NCI-H345 (cell line): ENCODE results near the gene MYO1D.

ENCODE experiments used
- DNase-seq: peaks from one replicate; lab custom pipeline; 2025; lab: John Stamatoyannopoulos, UW

MYO1D gene

DNA sequence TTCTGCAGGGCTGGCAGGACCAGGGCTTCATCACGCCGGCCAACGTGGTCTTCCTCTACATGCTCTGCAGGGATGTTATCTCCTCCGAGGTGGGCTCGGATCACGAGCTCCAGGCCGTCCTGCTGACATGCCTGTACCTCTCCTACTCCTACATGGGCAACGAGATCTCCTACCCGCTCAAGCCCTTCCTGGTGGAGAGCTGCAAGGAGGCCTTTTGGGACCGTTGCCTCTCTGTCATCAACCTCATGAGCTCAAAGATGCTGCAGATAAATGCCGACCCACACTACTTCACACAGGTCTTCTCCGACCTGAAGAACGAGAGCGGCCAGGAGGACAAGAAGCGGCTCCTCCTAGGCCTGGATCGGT is 388.8 kb downstream of the MYO1D start:
- no peak for DNase-seq

DNA sequence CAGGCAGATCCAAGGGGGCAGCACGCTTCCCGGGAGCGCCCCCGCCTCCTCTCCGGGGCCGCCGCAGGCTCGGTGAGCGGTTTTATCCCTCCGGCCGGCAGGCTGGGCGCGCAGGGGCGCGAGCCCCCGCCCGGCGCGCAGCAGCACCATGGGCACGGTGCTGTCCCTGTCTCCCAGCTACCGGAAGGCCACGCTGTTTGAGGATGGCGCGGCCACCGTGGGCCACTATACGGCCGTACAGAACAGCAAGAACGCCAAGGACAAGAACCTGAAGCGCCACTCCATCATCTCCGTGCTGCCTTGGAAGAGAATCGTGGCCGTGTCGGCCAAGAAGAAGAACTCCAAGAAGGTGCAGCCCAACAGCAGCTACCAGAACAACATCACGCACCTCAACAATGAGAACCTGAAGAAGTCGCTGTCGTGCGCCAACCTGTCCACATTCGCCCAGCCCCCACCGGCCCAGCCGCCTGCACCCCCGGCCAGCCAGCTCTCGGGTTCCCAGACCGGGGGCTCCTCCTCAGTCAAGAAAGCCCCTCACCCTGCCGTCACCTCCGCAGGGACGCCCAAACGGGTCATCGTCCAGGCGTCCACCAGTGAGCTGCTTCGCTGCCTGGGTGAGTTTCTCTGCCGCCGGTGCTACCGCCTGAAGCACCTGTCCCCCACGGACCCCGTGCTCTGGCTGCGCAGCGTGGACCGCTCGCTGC is 389.3 kb downstream of the MYO1D start:
- DNase-seq = no peak

DNA sequence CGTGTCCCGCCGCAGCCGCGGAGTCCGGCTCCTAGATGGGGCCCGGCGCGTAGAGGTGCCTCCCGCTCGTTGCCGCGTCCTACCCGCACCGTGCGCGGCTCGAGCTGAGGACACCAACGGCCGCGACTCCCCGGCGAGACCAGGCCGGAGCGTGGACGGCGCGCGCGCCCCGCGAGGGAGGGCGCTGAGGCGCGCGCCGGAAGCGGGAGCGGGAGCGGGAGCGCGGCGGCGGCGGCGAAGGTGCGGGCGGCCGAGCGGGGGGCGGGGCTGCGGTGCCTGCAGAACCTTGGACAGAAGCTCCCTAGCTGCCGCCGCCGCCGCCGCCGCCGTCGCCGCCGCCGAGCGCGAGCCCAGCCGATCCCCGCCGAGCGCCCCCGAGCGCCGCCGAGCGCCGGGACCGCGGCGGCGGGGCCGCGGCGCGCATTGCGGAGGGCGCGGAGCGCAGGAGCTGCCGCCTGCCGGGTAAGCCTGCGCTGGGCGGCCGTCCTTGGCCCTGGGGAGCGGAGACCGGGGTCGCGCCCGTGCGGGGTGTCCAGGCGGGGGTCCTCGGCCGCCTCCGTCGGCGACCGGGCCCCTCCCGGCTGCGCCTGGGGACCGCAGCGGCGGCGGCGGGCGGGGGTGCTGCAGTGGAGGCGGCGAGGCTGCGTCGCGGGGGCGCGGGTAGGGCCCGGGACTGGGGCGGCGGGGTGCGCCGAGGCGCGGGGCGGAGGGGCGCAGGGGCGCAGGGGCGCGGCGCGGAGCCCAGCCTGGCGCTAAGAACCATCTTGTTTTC is 390.0 kb downstream of the MYO1D start, which contains the start of gene CDK5R1:
CDK5R1 (plus strand) TSS at position 293 of the 772 bp plus-strand sequence. CDS start 628 bp downstream, outside the sequence.
- DNase-seq = peak; percentile 85

DNA sequence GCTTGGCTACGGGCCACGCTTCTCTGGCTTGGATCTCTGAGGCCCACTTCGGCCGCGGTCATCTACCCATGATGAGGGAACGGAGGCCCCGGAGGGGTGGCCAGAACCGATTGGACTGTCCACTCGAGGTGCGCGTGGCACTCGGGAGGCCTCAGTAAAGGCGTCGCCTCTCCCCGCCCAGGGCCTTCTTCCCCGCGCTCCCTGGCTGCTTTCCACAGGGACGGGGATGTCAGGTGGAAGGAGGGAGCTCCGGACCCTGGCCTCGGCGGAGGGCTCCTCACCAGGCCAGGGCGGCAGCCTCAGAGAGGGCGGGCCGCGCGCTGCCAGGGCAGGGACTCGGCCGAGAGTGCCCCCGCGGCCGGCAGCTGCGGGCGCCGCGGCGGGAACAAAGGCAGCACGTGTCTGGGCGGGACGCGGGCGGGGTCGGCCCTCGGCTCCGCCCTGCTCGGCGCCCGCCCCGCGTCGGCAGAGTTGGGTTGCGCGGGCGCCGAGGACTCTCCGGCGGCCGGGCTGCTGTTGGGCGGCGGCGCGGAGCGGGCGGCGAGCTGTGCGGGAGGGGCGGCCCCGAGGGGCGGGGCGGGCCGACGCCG is 390.7 kb downstream of the MYO1D start:
- DNase-seq = peak; percentile 92

DNA sequence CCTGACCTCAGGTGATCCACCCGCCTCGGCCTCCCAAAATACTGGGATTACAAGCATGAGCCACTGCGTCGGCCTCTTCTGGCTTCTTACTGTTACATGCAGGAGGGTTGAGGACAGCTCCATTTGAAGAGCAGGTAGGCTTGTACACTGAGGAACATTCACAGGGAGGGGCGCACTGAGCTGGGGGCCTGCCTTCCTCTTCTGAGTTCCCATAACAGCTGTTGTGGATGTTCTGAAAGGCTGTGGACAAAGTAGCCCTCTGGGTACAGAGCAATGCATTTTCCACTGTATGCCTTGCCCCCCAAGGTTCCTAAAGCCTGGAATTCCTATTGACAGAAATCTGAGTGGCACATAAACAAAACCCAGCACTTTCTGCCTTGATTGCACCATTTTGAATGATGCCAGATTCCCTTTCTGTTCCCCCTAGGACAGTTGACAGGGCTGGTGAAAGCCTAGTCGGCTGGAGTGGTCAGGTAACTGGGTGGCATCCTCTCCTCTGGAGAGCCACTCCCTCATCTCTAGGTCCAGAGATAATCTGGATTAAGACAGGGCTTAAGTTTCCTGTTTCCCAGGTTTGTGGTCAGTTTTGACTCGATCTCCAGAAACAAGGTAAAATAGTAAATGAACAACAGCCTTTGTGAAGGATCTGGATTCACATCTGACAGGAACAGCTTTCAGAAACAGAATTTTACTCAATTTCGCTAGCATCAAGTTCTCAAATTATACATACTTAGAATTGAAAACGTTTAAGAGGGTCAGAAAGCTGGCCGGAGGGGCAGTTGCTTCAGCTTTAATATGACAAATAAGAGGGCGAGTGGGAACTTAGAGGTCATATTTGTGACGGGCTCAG is 391.4 kb downstream of the MYO1D start:
- DNase-seq = no peak

DNA sequence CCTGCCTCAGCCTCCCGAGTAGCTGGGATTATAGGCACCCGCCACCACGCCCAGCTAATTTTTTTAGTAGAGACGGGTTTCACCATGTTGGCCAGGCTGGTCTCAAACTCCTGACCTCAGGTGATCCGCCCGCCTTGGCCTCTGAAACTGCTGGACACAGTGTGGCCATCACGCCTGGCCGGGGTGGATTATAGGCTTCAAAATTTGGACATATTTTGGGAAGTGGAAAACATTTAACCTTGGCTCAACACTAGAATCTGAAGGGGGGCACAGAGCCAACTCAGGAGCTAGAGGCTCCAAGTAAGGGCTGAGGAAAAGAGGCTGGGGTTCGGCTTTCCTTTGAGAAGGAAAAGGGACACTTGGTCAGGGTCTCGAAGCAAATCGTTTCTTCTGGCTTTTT is 392.3 kb downstream of the MYO1D start:
- DNase-seq = no peak

DNA sequence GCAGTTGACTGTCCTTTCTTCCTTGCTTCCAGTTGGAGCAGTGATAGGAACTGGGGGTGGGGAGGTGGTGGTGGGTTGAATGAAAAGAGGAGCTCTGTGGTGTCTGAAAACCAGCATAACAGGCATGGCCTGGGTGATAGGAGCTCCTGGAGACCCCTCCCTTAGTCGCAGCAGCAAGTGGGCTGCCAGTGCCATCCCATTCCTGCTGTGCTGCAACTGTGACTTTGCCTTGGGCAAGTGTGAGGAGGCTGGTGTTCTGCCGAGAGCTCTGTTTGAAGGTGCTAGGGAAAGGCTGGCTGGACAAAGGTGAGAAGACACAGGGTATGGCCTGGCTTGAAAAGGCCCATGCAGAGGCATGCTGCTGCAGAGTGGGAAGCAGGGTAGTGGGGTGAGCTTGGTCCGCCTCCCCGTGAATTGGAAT is 392.9 kb downstream of the MYO1D start:
- no peak for DNase-seq

DNA sequence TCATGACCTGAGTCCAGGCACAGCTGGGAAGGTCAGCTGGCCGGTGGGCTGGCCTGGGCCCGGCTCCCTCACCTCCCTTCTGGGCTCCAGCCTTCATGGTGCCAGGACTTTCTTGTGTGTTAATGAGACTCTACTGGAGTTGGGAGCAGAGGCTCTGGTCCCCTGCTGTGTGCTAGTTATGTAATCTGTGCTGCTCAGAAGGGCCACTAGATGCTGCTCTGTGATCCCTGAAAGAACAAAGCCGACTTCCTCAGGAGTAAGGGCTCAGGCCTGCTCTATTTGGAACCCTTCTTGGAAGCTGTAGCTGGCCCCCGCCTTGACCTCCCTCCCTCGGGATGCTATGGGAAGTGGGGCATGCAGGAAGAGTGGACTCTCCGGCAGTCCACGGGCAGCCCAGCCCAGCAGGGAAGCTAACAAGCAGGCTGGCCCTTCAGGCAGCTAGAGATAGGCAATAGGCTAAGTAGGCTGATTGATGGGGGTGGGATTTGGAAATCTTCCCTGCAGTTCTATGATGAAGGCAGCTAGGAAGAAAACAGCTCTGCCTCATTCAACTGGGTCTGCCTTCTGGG is 393.4 kb downstream of the MYO1D start:
- DNase-seq = peak; percentile 78

DNA sequence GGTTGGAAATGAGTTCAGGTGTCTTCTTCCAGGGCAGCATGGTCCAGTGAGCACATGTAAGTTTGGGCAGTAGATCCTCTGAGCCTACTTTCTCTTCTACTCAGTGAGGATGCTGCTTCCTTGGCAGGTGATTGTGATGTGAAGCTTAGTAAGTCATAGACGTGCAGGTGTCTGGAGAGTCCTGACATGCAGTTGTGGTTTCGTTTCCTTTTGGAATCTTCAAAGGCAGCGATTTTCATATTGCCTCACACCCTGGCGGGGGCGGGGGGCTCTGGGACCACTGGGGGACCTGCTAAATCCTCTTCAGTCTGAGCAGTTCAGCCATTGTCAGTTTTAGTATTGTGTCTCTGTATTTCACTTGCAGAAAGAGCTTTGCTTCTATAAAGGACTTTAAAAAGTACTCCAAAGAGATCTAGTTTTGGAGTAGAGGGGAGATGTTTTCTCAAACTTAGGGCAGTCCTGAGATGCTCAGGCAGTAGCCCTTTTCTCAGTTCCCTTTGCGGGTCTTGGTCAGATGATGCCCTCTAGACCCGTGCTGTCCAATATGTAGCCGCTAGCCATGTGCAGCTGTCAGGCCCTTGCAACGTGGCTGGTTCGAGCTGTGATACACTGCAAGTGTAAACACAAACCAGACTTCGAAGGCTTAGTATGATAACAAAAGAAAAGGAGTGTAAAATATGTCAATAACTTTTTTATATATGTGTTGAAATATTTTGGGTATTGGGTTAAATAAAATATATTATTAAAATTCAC is 394.2 kb downstream of the MYO1D start:
- DNase-seq = no peak

DNA sequence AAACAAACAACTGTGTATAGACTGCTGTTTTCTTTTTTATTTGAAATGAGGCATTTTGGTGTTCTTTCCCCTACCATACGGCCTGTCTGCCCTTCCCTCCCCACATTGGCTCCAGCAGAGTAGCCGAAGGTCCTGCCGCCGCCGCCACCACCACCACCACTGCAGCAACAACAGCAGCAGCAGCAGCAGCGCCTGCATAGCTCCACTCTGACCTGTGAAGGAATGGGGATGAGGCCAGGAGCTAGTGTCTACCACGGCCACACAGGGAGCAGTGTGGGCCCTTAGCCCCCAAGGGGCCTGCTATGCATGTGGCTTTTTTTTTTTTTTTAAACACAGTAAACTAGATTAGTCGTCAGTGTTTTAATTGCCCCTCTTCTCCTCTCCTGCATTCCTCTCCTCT is 395.7 kb downstream of the MYO1D start:
- no peak for DNase-seq

DNA sequence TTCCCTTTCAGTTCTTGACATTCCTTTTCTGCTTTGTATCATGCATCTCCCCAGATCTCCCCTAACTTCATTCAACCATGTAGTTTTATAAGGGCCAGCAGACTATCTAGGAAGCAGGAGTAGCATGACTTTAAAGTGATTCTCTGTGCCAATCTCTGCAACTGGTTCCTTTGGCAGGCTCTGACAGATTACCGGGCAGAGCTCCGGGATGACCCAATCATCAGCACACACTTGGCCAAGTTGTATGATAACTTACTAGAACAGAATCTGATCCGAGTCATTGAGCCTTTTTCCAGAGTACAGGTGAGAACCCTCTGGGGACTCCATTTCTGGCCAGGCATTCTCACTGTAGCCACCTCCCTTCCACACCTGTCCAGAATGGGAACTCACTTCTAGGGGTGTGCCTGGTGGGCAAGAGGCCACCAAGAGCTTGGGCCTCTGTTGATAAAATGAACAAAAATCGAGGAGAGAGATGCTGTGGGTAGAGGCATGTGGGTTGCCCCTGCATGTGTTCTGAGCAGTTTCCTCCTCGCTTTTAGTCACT is 397.8 kb downstream of the MYO1D start:
- no peak for DNase-seq

DNA sequence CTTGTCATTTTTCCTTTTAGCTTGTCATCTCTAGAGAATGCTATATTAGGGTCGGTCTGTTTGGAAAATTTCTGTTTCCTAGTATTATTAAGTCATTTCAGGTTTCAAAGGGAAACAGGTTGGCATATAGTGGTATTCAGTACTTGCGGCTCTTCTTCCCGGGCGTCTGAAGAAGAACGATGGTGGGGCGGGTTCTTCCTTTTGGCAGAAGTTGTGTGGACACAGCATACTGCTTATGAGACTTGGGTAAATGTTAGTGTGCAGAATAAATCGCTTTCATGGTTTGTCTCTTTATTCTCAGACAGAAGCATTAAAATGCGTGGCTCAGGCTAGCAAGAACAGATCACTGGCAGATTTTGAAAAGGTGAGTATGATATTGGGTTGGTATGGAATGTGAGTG is 399.7 kb downstream of the MYO1D start:
- no peak for DNase-seq

DNA sequence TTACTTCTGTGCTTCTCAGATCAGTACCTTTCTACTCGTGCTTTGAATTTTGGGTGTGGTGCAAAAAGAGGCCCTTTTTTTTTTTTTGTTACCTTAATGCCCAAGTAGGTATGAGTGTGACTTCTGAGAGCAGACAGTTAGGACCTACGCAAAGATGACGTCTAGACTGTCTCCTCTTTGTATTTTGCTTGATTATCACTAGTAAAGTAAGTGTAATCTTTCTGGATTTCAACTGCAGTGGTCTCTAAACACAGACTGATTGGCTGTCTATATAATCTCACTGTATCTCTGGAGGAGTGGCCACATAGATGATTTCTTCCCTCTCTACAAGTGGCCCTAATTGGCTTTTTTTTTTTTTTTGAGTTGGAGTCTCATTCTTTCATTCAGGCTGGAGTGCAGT is 401.7 kb downstream of the MYO1D start:
- no peak for DNase-seq

DNA sequence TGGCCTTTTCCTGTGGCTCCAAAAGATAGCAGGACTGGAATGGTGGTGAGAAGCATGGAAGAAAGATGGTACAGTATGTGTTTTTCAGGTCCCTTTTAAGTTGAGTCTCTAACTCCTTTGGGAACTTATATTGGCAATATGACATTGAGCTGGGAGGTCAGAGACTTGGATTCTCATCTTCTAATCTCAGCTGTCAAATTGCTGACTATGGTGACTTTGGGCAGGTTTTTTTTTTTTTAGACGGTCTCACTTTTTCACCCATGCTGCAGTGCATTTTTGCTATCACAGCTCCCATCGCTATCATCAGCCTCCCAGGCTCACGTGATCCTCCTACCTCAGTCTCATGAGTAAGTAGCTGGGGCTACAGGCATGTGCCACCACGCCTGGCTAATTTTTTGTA is 405.3 kb downstream of the MYO1D start:
- DNase-seq = no peak

DNA sequence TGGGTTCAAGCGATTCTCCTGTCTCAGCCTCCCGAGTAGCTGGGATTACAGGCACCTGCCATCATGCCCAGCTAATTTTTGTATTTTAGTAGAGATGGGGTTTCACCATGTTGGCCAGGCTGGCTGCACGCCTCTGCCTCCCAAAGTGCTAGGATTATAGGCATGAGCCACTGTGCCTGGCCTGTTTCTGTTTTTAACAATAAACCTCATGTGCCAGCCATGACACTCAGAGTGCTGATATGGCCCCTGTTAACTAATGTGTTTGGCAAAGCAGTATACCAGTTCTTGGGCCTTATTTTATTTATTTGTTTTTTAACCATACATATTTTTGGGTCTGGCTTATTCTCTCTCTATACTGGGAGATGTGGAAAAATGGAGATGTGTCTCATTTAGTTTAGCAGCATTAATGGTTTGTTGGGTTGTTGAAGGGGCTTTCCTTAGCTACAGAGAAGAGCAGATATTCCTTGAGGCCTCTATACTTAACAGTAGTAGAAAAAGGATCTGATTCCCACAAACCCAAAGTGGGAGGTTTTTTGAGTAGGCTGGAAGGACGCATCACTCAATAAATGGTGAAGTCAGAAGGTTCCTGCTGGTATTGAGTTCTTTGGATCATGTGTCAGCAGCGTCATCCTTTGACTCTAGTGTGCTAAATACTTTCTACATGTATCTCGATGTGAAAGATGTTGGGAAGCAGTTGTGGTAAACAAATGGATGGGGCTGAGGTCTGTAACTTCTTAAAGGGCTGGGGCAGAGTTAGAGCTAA is 406.3 kb downstream of the MYO1D start:
- no peak for DNase-seq

DNA sequence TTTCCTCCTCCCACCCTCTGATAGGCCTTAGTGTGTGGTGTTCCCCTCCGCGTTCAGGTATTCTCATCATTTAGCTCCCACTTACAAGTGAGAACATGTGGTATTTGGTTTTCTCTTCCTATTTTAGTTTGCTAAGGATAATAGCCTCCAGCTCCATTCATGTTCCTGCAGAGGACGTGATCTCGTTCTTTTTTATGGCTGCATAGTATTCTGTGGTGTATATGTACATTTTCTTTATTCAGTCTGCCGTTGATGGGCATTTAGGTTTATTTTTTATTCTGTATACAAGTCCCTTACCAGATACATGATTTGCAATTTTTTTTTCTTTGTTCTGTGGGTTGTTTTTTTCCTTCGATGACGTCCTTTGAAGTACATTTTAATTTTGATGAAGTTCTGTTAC is 409.0 kb downstream of the MYO1D start:
- no peak for DNase-seq

DNA sequence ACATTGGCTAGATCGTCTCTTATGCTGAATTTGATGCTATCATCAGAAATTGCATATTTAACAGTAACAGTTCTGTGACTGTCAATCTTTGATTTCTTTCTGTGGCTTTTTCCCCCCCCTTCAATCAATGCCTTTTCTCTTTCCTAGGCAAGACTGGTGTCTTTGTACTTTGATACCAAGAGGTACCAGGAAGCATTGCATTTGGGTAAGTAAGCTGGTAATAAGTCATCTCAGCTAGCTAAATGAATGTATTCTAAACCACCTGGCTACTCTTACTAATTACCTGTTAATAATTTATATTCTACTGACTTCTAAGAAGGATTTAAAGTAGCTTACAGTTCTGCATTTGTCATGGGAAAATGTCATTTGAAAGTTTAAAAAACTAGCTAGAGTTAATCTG is 412.6 kb downstream of the MYO1D start:
- no peak for DNase-seq

DNA sequence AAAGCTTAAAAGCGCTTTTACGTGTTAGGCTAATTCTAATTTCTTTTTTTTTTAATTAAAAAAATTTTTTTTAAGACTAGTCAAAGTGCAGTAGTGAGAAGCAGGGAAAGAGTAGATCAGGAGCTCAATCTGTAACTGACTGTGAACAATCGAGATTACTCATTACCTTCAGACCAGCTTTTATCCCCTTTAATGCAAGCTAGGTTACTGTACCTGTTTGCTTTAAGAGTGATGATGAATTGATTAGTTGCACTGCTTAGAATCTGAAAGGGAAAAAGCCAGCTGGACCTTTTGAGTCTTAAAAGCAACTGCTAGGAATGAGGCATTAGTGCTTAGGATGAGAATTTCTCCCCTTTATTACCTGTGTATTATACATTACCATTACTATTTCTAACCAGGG is 413.6 kb downstream of the MYO1D start:
- no peak for DNase-seq

DNA sequence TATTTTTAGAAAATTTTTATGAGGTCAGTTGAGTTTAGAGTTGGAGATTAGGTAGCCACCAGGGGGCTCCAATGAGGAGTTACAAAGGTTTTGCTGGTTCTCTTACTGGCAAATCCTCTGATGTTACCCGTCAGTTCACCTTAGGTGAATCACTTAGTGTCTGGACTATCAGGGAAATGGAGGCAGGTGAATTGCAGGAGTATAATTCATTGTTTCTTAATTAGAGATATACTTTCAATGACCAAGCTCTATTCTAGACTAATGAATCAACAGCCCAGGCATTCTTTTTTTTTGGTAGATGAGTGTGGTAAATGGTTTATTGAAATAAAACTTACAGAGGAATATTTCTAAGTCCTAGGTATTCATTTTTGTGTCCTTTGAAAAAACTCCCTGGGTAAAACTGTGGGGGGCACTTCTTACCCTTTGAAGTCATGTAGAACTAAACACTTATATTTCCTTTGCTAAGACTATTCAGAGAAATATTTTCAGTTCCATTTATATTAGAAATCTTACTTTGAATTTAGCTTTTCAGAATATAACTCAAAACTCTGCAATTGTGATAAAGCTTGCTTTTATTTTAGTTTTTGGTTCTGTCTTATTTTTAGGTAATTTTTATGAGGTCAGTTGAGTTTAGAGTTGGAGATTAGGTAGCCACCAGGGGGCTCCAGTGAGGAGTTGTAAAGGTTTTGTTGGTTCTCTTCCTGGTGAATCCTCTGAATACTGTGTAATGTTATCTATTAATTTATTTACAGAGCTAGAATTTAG is 414.9 kb downstream of the MYO1D start:
- peak; percentile 38 for DNase-seq
